Mesenchymal stem cell (in vitro differentiated cells and primary cell): Measurements from ENCODE around the gene CCL3.
"Not testable (repeated sequence)": the region's sequence is repeated elsewhere in the genome, so short reads cannot be mapped to it uniquely, and the experiment has no call there.

ENCODE experiments used
- DNase-seq: peaks from one replicate; pipeline ENCODE4 v3.0.0-alpha.2; 2013
- H2AFZ ChIP-seq: one replicate; pipeline ENCODE4 v1.6.1; 2013; ENCODE audit warnings: low read depth, mild to moderate bottlenecking, control low read depth, inconsistent platforms, low read length, moderate library complexity
- H2AK5ac ChIP-seq: 2 replicates; pipeline ENCODE4 v1.6.1; 2013; ENCODE audit warnings: low read length, moderate library complexity, mild to moderate bottlenecking, inconsistent platforms; ENCODE audit not compliant: severe bottlenecking
- H2BK120ac ChIP-seq: one replicate; pipeline ENCODE4 v1.6.1; 2013; ENCODE audit warnings: low read depth, mild to moderate bottlenecking, inconsistent platforms, low read length, moderate library complexity
- H2BK12ac ChIP-seq, 2 experiments: one replicate each; pipeline ENCODE4 v1.6.1; 2013; ENCODE audit warnings: inconsistent platforms in 2 of 2, low read length in 2 of 2, mild to moderate bottlenecking in 2 of 2, moderate library complexity in 2 of 2, control low read depth in 1 of 2
- H2BK15ac ChIP-seq: one replicate; pipeline ENCODE4 v1.6.1; 2013; ENCODE audit warnings: mild to moderate bottlenecking, low read depth, inconsistent platforms; ENCODE audit not compliant: poor library complexity, severe bottlenecking
- H2BK5ac ChIP-seq: 2 replicates; pipeline ENCODE4 v1.6.1; 2013; ENCODE audit warnings: low read depth, mild to moderate bottlenecking, low read length, control low read depth, inconsistent platforms; ENCODE audit not compliant: poor library complexity, severe bottlenecking
- H3K14ac ChIP-seq, 2 experiments: one replicate each; pipeline ENCODE4 v1.6.1; 2013; ENCODE audit warnings: inconsistent platforms in 2 of 2, low read length in 2 of 2, control low read depth in 1 of 2, mild to moderate bottlenecking in 1 of 2, moderate library complexity in 1 of 2
- H3K18ac ChIP-seq, 2 experiments: one replicate each; pipeline ENCODE4 v1.6.1; 2013; ENCODE audit warnings: inconsistent platforms in 2 of 2, low read length in 2 of 2, control low read depth in 1 of 2, low read depth in 1 of 2, mild to moderate bottlenecking in 1 of 2
- H3K23ac ChIP-seq, 2 experiments: one replicate each; pipeline ENCODE4 v1.6.1; 2013; ENCODE audit warnings: inconsistent platforms in 2 of 2, low read length in 2 of 2, mild to moderate bottlenecking in 2 of 2, moderate library complexity in 2 of 2, control low read depth in 1 of 2
- H3K27ac ChIP-seq: 2 replicates; pipeline ENCODE4 v1.5.1; 2013; ENCODE audit warnings: mild to moderate bottlenecking, moderate library complexity, low read length, control low read depth, inconsistent platforms; ENCODE audit not compliant: poor library complexity, severe bottlenecking
- H3K27me3 ChIP-seq, 2 experiments: 2 replicates each; pipeline versions ENCODE4 v1.6.1 to v1.7.0; 2013; ENCODE audit warnings: low read length in 2 of 2, mild to moderate bottlenecking in 2 of 2, moderate library complexity in 2 of 2, control low read depth in 1 of 2, inconsistent platforms in 1 of 2; ENCODE audit not compliant: control insufficient read depth in 1 of 2, insufficient read depth in 1 of 2
- H3K36me3 ChIP-seq, 2 experiments: 2 replicates each; pipeline versions ENCODE4 v1.6.1 to v1.7.0; 2013; ENCODE audit warnings: low read length in 2 of 2, control low read depth in 1 of 2, inconsistent platforms in 1 of 2, low read depth in 1 of 2, mild to moderate bottlenecking in 1 of 2; ENCODE audit not compliant: insufficient read depth in 2 of 2, control insufficient read depth in 1 of 2
- H3K4ac ChIP-seq, 2 experiments: one replicate each; pipeline ENCODE4 v1.6.1; 2013; ENCODE audit warnings: inconsistent platforms in 2 of 2, low read length in 2 of 2, mild to moderate bottlenecking in 2 of 2, moderate library complexity in 2 of 2, control low read depth in 1 of 2, low read depth in 1 of 2
- H3K4me1 ChIP-seq: 2 replicates; pipeline ENCODE4 v1.6.1; 2013; ENCODE audit warnings: low read depth, low read length, control low read depth; ENCODE audit not compliant: control insufficient read depth, insufficient read depth
- H3K4me2 ChIP-seq: 2 replicates; pipeline ENCODE4 v1.6.1; 2013; ENCODE audit warnings: low read length, mild to moderate bottlenecking, inconsistent platforms; ENCODE audit not compliant: poor library complexity, severe bottlenecking
- H3K4me3 ChIP-seq, 2 experiments: 2 replicates each; pipeline versions ENCODE4 v1.5.1 to v1.7.0; 2013; ENCODE audit warnings: low read length in 2 of 2, mild to moderate bottlenecking in 2 of 2, control low read depth in 1 of 2, low read depth in 1 of 2; ENCODE audit not compliant: insufficient read depth in 1 of 2
- H3K79me1 ChIP-seq: replicated peaks from 2 replicates; pipeline ENCODE4 v1.6.1; 2013; ENCODE audit warnings: mild to moderate bottlenecking, control low read depth, low read length, inconsistent platforms; ENCODE audit not compliant: poor library complexity, severe bottlenecking
- H3K9ac ChIP-seq: 2 replicates; pipeline ENCODE4 v1.7.0; 2013; ENCODE audit warnings: mild to moderate bottlenecking, low read length, moderate library complexity
- H3K9me3 ChIP-seq: 2 replicates; pipeline ENCODE4 v1.7.0; 2013; ENCODE audit warnings: mild to moderate bottlenecking, low read length; ENCODE audit not compliant: control insufficient read depth
- H4K8ac ChIP-seq: one replicate; pipeline ENCODE4 v1.6.1; 2013; ENCODE audit warnings: inconsistent platforms, mild to moderate bottlenecking, low read length, moderate library complexity
- H4K91ac ChIP-seq: one replicate; pipeline ENCODE4 v1.6.1; 2013; ENCODE audit warnings: mild to moderate bottlenecking, low read length, inconsistent platforms
- WGBS: methylation state at CpG from one replicate; pipeline ENCODE4 v1.1.7; 2013; ENCODE audit warnings: mixed read lengths; 5-methylcytosine and 5-hydroxymethylcytosine counted together

The CCL3 gene

GRCh38 chr17:36114971-36115648 is 25.2 kb upstream of the CCL3 start:
- H2AK5ac ChIP-seq, H3K79me1 ChIP-seq, H2AFZ ChIP-seq, H4K8ac ChIP-seq, H2BK5ac ChIP-seq, DNase-seq, H3K4me3 ChIP-seq, H3K4me2 ChIP-seq, H3K4ac ChIP-seq, H3K27me3 ChIP-seq, H3K14ac ChIP-seq, H2BK15ac ChIP-seq, H3K27ac ChIP-seq, H3K9ac ChIP-seq, H3K9me3 ChIP-seq, H3K36me3 ChIP-seq, H3K23ac ChIP-seq, H2BK12ac ChIP-seq, H3K4me1 ChIP-seq, H4K91ac ChIP-seq, H3K18ac ChIP-seq, H2BK120ac ChIP-seq: not testable (repeated sequence)
- WGBS, result 90% methylated on average over 3 of the region's 5 CpGs

GRCh38 chr17:36113131-36113530 is 23.2 kb upstream of the CCL3 start:
- not testable (repeated sequence) for H3K36me3 ChIP-seq, H3K4me2 ChIP-seq, H3K4ac ChIP-seq, H3K23ac ChIP-seq, H3K27ac ChIP-seq, H2BK5ac ChIP-seq, H4K91ac ChIP-seq, H3K9me3 ChIP-seq, H3K18ac ChIP-seq, H3K27me3 ChIP-seq, H2BK12ac ChIP-seq, H3K79me1 ChIP-seq, H3K4me3 ChIP-seq, H2BK120ac ChIP-seq, H2BK15ac ChIP-seq, H4K8ac ChIP-seq, H2AK5ac ChIP-seq, H3K14ac ChIP-seq, H3K9ac ChIP-seq, H2AFZ ChIP-seq, DNase-seq, H3K4me1 ChIP-seq
- WGBS, result 22% methylated on average over 1 of the region's 1 CpG

GRCh38 chr17:36112572-36112971 is 22.6 kb upstream of the CCL3 start:
- Histone ChIP-seq H3K9me3 (peaks cover 9% of the 10 kb centered on the region), H3K4me3 (no peak overlapping the region), H3K27me3 (peaks cover 0 to 11% of the 10 kb centered on the region in 2 experiments), H3K14ac (no peak overlapping the region), H3K23ac (no peak overlapping the region), H2AK5ac (no peak overlapping the region), H3K36me3 (no peaks in the 10 kb centered on the region), H3K9ac (no peak overlapping the region), H2BK5ac (no peak overlapping the region), H2BK15ac (no peak overlapping the region), H4K8ac (no peak overlapping the region), H3K27ac (no peak overlapping the region), H3K4ac (no peak overlapping the region), H3K18ac (no peak overlapping the region), H3K79me1 (no peaks in the 10 kb centered on the region), H3K4me2 (no peak overlapping the region), H4K91ac (no peak overlapping the region), H2BK12ac (no peak overlapping the region), H2BK120ac (no peak overlapping the region), H2AFZ (no peak overlapping the region), H3K4me1 (no peaks in the 10 kb centered on the region)
- no peak for DNase-seq

GRCh38 chr17:36111068-36111490 is 21.1 kb upstream of the CCL3 start:
- Histone ChIP-seq H3K9ac (no peak overlapping the region), H3K4me1 (no peaks in the 10 kb centered on the region), H3K36me3 (no peaks in the 10 kb centered on the region), H2BK120ac (no peak overlapping the region), H2AK5ac (no peak overlapping the region), H2BK15ac (no peak overlapping the region), H2AFZ (no peak overlapping the region), H2BK12ac (no peak overlapping the region), H3K4me2 (no peak overlapping the region), H3K27ac (no peak overlapping the region), H4K8ac (no peak overlapping the region), H2BK5ac (no peak overlapping the region), H3K4me3 (no peak overlapping the region), H3K27me3 (peaks cover 0 to 17% of the 10 kb centered on the region in 2 experiments), H3K4ac (no peak overlapping the region), H3K18ac (no peak overlapping the region), H4K91ac (no peak overlapping the region), H3K23ac (no peak overlapping the region), H3K14ac (no peak overlapping the region), H3K9me3 (peaks cover 9% of the 10 kb centered on the region), H3K79me1 (no peaks in the 10 kb centered on the region)
- WGBS, result 73% methylated on average over 4 of the region's 4 CpGs
- DNase-seq, result no peak
